K562 (cell line): ENCODE results near the gene CENPV. TPM values are rescaled to one million over a fixed set of nuclear protein-coding genes. Genes with fewer than 3 reads are reported as not detected.

Source experiments
- ATF2 ChIP-seq: sonication (generic); formaldehyde crosslinking; IDR thresholded peaks from 2 replicates; pipeline ENCODE4 v1.8.1; 2022; ENCODE audit warnings: missing genetic modification reagents
- NR1H2 ChIP-seq: sonication (generic); formaldehyde crosslinking; IDR thresholded peaks from 2 replicates; pipeline ENCODE4 v1.4.0; 2020; ENCODE audit warnings: mild to moderate bottlenecking, missing genetic modification reagents
- PBX2 ChIP-seq, 2 experiments: IDR thresholded peaks in 1 of 2; conservative IDR thresholded peaks in 1 of 2; 2 replicates each; pipeline ENCODE4 v1.6.1; 2016; ENCODE audit warnings: low read depth in 2 of 2, mild to moderate bottlenecking in 1 of 2, missing compliant biosample characterization in 1 of 2, missing genetic modification characterization in 1 of 2, moderate library complexity in 1 of 2
- POLR2H ChIP-seq: IDR thresholded peaks from 2 replicates; pipeline ENCODE4 v1.6.1; 2016; ENCODE audit warnings: missing genetic modification characterization, low read depth, mild to moderate bottlenecking, control low read depth, missing compliant biosample characterization, moderate library complexity
- SMARCE1 ChIP-seq: fragments of 450-650 bp; IDR thresholded peaks from 2 replicates; pipeline ENCODE4 v1.7.1; 2016; ENCODE audit warnings: mild to moderate bottlenecking
- SMC3 ChIP-seq: conservative IDR thresholded peaks from 2 replicates; pipeline ENCODE4 v1.6.1; 2011; ENCODE audit warnings: low read depth, low read length, improper control_type of control experiment; ENCODE audit not compliant: insufficient read depth
- SP1 ChIP-seq: sonication (generic); formaldehyde crosslinking; IDR thresholded peaks from 2 replicates; pipeline ENCODE4 v1.8.1; 2022; ENCODE audit warnings: mild to moderate bottlenecking, missing genetic modification reagents
- TBL1XR1 ChIP-seq, 2 experiments: IDR thresholded peaks; 2 replicates each; pipeline ENCODE4 v1.6.1; 2012; ENCODE audit warnings: improper control_type of control experiment in 2 of 2, low read length in 2 of 2, mild to moderate bottlenecking in 1 of 2
- TRIM24 ChIP-seq, 2 experiments: fragments of 450-650 bp; IDR thresholded peaks; 2 replicates each; pipeline ENCODE4 v1.6.1; 2016
- ZBED1 ChIP-seq: IDR thresholded peaks from 2 replicates; pipeline ENCODE4 v1.6.1; 2014
- ZBTB8A ChIP-seq: fragments of 450-650 bp; IDR thresholded peaks from 2 replicates; pipeline ENCODE4 v1.6.1; 2018; ENCODE audit warnings: mild to moderate bottlenecking, moderate library complexity; ENCODE audit not compliant: partially characterized antibody
- ZFP1 ChIP-seq: fragments of 450-650 bp; formaldehyde crosslinking; IDR thresholded peaks from 2 replicates; pipeline ENCODE4 v1.4.0; 2020; ENCODE audit warnings: mild to moderate bottlenecking, mixed read lengths
- ZNF408 ChIP-seq: fragments of 250-450 bp; sonication (Bioruptor Pico); IDR thresholded peaks from 2 replicates; pipeline ENCODE4 v1.4.0; 2020; ENCODE audit warnings: low read depth, mild to moderate bottlenecking, moderate library complexity
- polyA plus RNA-seq, 8 experiments: library from polyadenylated mRNA; depleted of rRNA in 4 of 8; stranded (reverse) in 5 of 8; unstranded in 3 of 8; fragments of >200 nt; fragmentation: Nextera tagmentation in 2 of 8; fragmentation: Illumina TruSeq in 1 of 8; extraction: Ambion mirVana in 2 of 8; extraction: Trizol in 1 of 8; gene quantifications; 2 replicates each; pipeline versions ENCODE4 v1.2.1 to v1.2.3, GENCODE V29; 2011 to 2014; ENCODE audit warnings: inconsistent platforms in 1 of 8, missing spikeins in 1 of 8
- total RNA-seq, 7 experiments: library from RNA; depleted of rRNA in 6 of 7; stranded (reverse); fragments of >200 nt in 6 of 7; fragmentation: Illumina TruSeq in 2 of 7; extraction: Trizol in 2 of 7; gene quantifications; 2 replicates each; pipeline versions ENCODE4 v1.2.1 to v1.2.3, GENCODE V29; 2011 to 2021; ENCODE audit warnings: low replicate concordance in 1 of 7
- TF ChIP-seq, protein P1 (sequence below): fragments of 250-450 bp; sonication (Bioruptor Pico); IDR thresholded peaks from 2 replicates; pipeline ENCODE4 v1.4.0; 2020; ENCODE audit warnings: mild to moderate bottlenecking, moderate library complexity
- TF ChIP-seq, protein P2 (sequence below): conservative IDR thresholded peaks from 2 replicates; pipeline ENCODE4 v1.6.1; 2011; ENCODE audit warnings: low read depth, mild to moderate bottlenecking, low read length; ENCODE audit not compliant: control insufficient read depth

Gene CENPV
- total and polyA plus RNA-seq, 9 of the 15 experiments (the other 6 are each of a cell fraction or from before 2014, with no cell fraction given) = 17.8 to 131 (median 89.3) TPM

GRCh38 chr17:16313139-16314090 lies 39.9 kb downstream of the CENPV start (continued):
- TF ChIP-seq SMC3 (no peak), ZBED1 (no peak), ATF2 (CRISPR knock-in tag) (no peak), SMARCE1 (peak; percentile 82), POLR2H (no peak), TBL1XR1 (IDR thresholded peaks at IDR 0.05; ENCODE audit: low read length in 2 of 2) (peak in 1 of 2 experiments; percentile 78; a peak in 2 of 4 replicates), TRIM24 (IDR thresholded peaks at IDR 0.05) (peak; percentile 63 to 81; a peak in 3 of 4 replicates), ZNF408 (CRISPR knock-in tag) (no peak), ZBTB8A (no peak), SP1 (CRISPR knock-in tag) (no peak), NR1H2 (no peak), ZFP1 (CRISPR knock-in tag) (no peak), PBX2 (CRISPR knock-in tag; IDR thresholded peaks at IDR 0.05; ENCODE audit: low read depth) (no peak), PBX2 (tag; conservative IDR thresholded peaks at IDR 0.05; ENCODE audit: low read depth) (no peak)
- TF ChIP-seq, protein P1, sequence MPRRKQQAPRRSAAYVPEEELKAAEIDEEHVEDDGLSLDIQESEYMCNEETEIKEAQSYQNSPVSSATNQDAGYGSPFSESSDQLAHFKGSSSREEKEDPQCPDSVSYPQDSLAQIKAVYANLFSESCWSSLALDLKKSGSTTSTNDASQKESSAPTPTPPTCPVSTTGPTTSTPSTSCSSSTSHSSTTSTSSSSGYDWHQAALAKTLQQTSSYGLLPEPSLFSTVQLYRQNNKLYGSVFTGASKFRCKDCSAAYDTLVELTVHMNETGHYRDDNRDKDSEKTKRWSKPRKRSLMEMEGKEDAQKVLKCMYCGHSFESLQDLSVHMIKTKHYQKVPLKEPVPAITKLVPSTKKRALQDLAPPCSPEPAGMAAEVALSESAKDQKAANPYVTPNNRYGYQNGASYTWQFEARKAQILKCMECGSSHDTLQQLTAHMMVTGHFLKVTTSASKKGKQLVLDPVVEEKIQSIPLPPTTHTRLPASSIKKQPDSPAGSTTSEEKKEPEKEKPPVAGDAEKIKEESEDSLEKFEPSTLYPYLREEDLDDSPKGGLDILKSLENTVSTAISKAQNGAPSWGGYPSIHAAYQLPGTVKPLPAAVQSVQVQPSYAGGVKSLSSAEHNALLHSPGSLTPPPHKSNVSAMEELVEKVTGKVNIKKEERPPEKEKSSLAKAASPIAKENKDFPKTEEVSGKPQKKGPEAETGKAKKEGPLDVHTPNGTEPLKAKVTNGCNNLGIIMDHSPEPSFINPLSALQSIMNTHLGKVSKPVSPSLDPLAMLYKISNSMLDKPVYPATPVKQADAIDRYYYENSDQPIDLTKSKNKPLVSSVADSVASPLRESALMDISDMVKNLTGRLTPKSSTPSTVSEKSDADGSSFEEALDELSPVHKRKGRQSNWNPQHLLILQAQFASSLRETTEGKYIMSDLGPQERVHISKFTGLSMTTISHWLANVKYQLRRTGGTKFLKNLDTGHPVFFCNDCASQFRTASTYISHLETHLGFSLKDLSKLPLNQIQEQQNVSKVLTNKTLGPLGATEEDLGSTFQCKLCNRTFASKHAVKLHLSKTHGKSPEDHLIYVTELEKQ (CRISPR knock-in tag) = no peak
- TF ChIP-seq, protein P2, sequence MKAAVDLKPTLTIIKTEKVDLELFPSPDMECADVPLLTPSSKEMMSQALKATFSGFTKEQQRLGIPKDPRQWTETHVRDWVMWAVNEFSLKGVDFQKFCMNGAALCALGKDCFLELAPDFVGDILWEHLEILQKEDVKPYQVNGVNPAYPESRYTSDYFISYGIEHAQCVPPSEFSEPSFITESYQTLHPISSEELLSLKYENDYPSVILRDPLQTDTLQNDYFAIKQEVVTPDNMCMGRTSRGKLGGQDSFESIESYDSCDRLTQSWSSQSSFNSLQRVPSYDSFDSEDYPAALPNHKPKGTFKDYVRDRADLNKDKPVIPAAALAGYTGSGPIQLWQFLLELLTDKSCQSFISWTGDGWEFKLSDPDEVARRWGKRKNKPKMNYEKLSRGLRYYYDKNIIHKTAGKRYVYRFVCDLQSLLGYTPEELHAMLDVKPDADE = no peak
